Measurements from ENCODE around the gene MORC3. TPM values are rescaled to one million over a fixed set of nuclear protein-coding genes. Genes with fewer than 3 reads are reported as not detected.
"Not testable (repeated sequence)": the region's sequence is repeated elsewhere in the genome, so short reads cannot be mapped to it uniquely, and the experiment has no call there.

Gene MORC3
- 10 to 100 TPM; 16.9 to 46.1 TPM for total RNA-seq

- Histone ChIP-seq H3K27ac (peak within 1 kb of the TSS; percentile 89 to 98 (median 92)), H3K9me3 (no peaks in the 10 kb centered on the region), H3K36me3 (replicated peaks in 1 of 2; ENCODE audit: insufficient read depth in 1 of 2, low read depth in 2 of 2) (no peaks in the 10 kb centered on the region), H3K4me3 (peak within 1 kb of the TSS; percentile 73 to 75), H3K27me3 (no peaks in the 10 kb centered on the region), H3K4me1 (peaks cover 41% of the 10 kb centered on the region)
- TF ChIP-seq CTCF (IDR thresholded peaks at IDR 0.05) (no peak), POLR2A (IDR thresholded peaks at IDR 0.05) (peak; percentile 88 to 93 (median 92))
- 0% methylated on average over 10 to 36 of the region's 59 CpGs for WGBS, 2 donors
- DNase-seq (peak; percentile 98), ATAC-seq (peak; percentile 97)
- intact Hi-C loops (cut with DNase I) = no loop called here
Observed at GRCh38 chr21:36319767-36320420, at the start of gene MORC3. MORC3 (plus strand) TSS chr21:36320197; CDS start chr21:36320265, 68 bp downstream.

- H3K36me3 ChIP-seq (replicated peaks in 1 of 2; ENCODE audit: insufficient read depth in 1 of 2, low read depth in 2 of 2); intact Hi-C loops (cut with DNase I); H3K4me3 ChIP-seq; H3K27ac ChIP-seq; H3K9me3 ChIP-seq; ATAC-seq; H3K27me3 ChIP-seq; H3K4me1 ChIP-seq; DNase-seq: not testable (repeated sequence)
- 88 to 90% methylated on average over 10 to 12 of the region's 12 CpGs for WGBS, 2 donors
Observed at GRCh38 chr21:36270786-36271695, 49.0 kb upstream of the MORC3 start.

GRCh38 chr21:36274128-36274527 is 45.9 kb upstream of the MORC3 start:
- ATAC-seq = no peak
- Histone ChIP-seq H3K4me3 (no peak overlapping the region), H3K27me3 (no peaks in the 10 kb centered on the region), H3K27ac (no peak overlapping the region), H3K4me1 (no peaks in the 10 kb centered on the region), H3K9me3 (no peaks in the 10 kb centered on the region), H3K36me3 (replicated peaks in 1 of 2; ENCODE audit: insufficient read depth in 1 of 2, low read depth in 2 of 2) (peaks cover 0 to 3% of the 10 kb centered on the region in 2 donors)
- no peak for DNase-seq
- TF ChIP-seq CTCF (IDR thresholded peaks at IDR 0.05) = no peak
- no peak for TF ChIP-seq POLR2A (IDR thresholded peaks at IDR 0.05)
- intact Hi-C loops (cut with DNase I) = no loop called here
- WGBS, 2 donors = 65 to 92% methylated on average over 4 of the region's 4 CpGs

- DNase-seq (no peak), ATAC-seq (no peak)
- Histone ChIP-seq H3K9me3 (no peaks in the 10 kb centered on the region), H3K4me3 (no peak overlapping the region), H3K4me1 (no peaks in the 10 kb centered on the region), H3K36me3 (replicated peaks in 1 of 2; ENCODE audit: insufficient read depth in 1 of 2, low read depth in 2 of 2) (peaks cover 0 to 3% of the 10 kb centered on the region in 2 donors), H3K27me3 (no peaks in the 10 kb centered on the region), H3K27ac (no peak overlapping the region)
- TF ChIP-seq CTCF (IDR thresholded peaks at IDR 0.05) (no peak), POLR2A (IDR thresholded peaks at IDR 0.05) (no peak)
- intact Hi-C loops (cut with DNase I) = no loop called here
- 79 to 86% methylated on average over 10 of the region's 10 CpGs for WGBS, 2 donors
Observed at GRCh38 chr21:36282568-36283230, 37.3 kb upstream of the MORC3 start.

- DNase-seq; ATAC-seq; H3K4me1 ChIP-seq; H3K36me3 ChIP-seq (replicated peaks in 1 of 2; ENCODE audit: insufficient read depth in 1 of 2, low read depth in 2 of 2); H3K4me3 ChIP-seq; intact Hi-C loops (cut with DNase I); H3K27ac ChIP-seq; H3K27me3 ChIP-seq; H3K9me3 ChIP-seq: not testable (repeated sequence)
- 78% methylated on average over 9 of the region's 9 CpGs for WGBS, 2 donors
Observed at GRCh38 chr21:36283231-36283622, 36.8 kb upstream of the MORC3 start.

All from body of pancreas (tissue), 4 donors.